ENCODE measurements around the gene LMF1. TPM values are rescaled to one million over a fixed set of nuclear protein-coding genes. Genes with fewer than 3 reads are reported as not detected.
"Not testable (repeated sequence)": the region's sequence is repeated elsewhere in the genome, so short reads cannot be mapped to it uniquely, and the experiment has no call there.

LMF1 gene
- polyA plus RNA-seq, 1 donor (not counting 4 experiments of a cell fraction or from before 2014, with no cell fraction given) = 3.1 TPM

DNA sequence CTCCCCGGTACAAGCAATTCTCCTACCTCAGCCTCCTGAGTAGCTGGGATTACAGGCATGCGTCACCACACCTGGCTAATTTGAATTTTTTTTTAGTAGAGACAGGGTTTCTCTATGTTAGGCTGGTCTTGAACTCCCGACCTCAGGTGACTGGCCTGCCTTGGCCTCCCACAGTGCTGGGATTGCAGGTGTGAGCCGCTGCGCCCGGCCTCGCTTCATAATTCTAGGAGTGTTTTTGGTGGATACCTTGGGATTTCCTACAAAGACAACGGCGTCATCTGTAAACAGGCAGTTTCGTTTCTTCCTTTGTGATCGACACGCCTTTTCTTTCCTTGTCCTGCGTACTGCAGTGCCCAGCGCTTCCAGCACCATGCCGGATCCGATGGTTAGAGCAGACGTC is 109.3 kb downstream of the LMF1 start:
- H3K4me2 ChIP-seq (ENCODE audit: control insufficient read depth, extremely low read depth, insufficient read depth, low read depth, low read length) = no peak overlapping the region
- no peak overlapping the region for H2AFZ ChIP-seq (ENCODE audit: control insufficient read depth, low read length)
- dilution Hi-C loops (cut with MboI; ENCODE audit: extremely low pct_ligation_motif_present, low sequenced_read_pairs) = no loop called here
- H3K9ac ChIP-seq (ENCODE audit: control insufficient read depth, extremely low read depth, insufficient read depth, low read length) = no peak overlapping the region
- no peaks in the 10 kb centered on the region for H4K20me1 ChIP-seq (ENCODE audit: control insufficient read depth, extremely low read depth, insufficient read depth, low read length)
- TF ChIP-seq EZH2 (IDR thresholded peaks at IDR 0.05; ENCODE audit: low read length) = no peak
- TF ChIP-seq, protein P1, sequence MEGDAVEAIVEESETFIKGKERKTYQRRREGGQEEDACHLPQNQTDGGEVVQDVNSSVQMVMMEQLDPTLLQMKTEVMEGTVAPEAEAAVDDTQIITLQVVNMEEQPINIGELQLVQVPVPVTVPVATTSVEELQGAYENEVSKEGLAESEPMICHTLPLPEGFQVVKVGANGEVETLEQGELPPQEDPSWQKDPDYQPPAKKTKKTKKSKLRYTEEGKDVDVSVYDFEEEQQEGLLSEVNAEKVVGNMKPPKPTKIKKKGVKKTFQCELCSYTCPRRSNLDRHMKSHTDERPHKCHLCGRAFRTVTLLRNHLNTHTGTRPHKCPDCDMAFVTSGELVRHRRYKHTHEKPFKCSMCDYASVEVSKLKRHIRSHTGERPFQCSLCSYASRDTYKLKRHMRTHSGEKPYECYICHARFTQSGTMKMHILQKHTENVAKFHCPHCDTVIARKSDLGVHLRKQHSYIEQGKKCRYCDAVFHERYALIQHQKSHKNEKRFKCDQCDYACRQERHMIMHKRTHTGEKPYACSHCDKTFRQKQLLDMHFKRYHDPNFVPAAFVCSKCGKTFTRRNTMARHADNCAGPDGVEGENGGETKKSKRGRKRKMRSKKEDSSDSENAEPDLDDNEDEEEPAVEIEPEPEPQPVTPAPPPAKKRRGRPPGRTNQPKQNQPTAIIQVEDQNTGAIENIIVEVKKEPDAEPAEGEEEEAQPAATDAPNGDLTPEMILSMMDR (optimal IDR thresholded peaks at IDR 0.05 in 1 of 3, IDR thresholded peaks at IDR 0.05 in 1 of 3, conservative IDR thresholded peaks at IDR 0.05 in 1 of 3; ENCODE audit: extremely low read depth in 1 of 3, insufficient read depth in 2 of 3, low read length in 3 of 3) = no peak
- H3K4me3 ChIP-seq (ENCODE audit: control insufficient read depth in 2 of 3, extremely low read depth in 1 of 3, insufficient read depth in 2 of 3, low read depth in 1 of 3, low read length in 3 of 3) = no peak overlapping the region
- H3K79me2 ChIP-seq (ENCODE audit: control insufficient read depth, insufficient read depth, low read length) = no peaks in the 10 kb centered on the region
- no peaks in the 10 kb centered on the region for H3K9me3 ChIP-seq (ENCODE audit: control insufficient read depth, low read depth, low read length)
- H3K4me1 ChIP-seq (ENCODE audit: control insufficient read depth, extremely low read depth, insufficient read depth, low read length) = no peaks in the 10 kb centered on the region
- FAIRE-seq = no peak
- H3K9me1 ChIP-seq (ENCODE audit: control insufficient read depth, extremely low read depth, insufficient read depth, low read length) = no peaks in the 10 kb centered on the region
- DNase-seq (ENCODE audit: low read depth, low spot score) = no peak
- H3K27ac ChIP-seq (ENCODE audit: control insufficient read depth, insufficient read depth, low read length) = no peak overlapping the region
- H3K36me3 ChIP-seq (ENCODE audit: control insufficient read depth in 2 of 2, extremely low read depth in 1 of 2, insufficient read depth in 2 of 2, low read length in 2 of 2) = no peaks in the 10 kb centered on the region
- H3K27me3 ChIP-seq (ENCODE audit: control insufficient read depth, extremely low read depth, insufficient read depth, low read length) = no peaks in the 10 kb centered on the region

DNA sequence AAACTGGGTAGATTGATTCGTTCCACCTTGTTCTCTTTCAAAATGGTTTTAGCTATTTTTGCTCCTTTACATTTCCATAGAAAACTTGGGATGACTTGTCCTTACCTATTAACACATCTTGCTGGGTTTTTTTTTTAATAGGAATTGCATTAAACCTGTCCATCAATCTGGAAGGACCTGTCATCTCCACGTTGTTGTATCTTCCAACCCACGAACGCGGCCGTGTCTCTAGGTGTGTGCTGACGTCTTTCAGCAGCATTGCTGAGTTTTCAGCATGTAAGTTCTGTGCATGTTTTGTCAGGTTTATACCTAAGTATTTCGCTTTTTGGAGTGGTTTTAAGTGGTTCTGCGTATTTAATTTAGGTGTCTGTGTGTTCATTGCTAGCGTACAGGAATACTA is 109.9 kb downstream of the LMF1 start:
- no peaks in the 10 kb centered on the region for H3K27me3 ChIP-seq (ENCODE audit: control insufficient read depth, extremely low read depth, insufficient read depth, low read length)
- DNase-seq (ENCODE audit: low read depth, low spot score) (no peak), FAIRE-seq (no peak)
- H3K9me1 ChIP-seq (ENCODE audit: control insufficient read depth, extremely low read depth, insufficient read depth, low read length) = no peaks in the 10 kb centered on the region
- H3K9me3 ChIP-seq (ENCODE audit: control insufficient read depth, low read depth, low read length) = no peaks in the 10 kb centered on the region
- no peak overlapping the region for H3K4me2 ChIP-seq (ENCODE audit: control insufficient read depth, extremely low read depth, insufficient read depth, low read depth, low read length)
- H3K4me1 ChIP-seq (ENCODE audit: control insufficient read depth, extremely low read depth, insufficient read depth, low read length) = no peaks in the 10 kb centered on the region
- H3K9ac ChIP-seq (ENCODE audit: control insufficient read depth, extremely low read depth, insufficient read depth, low read length) = no peak overlapping the region
- dilution Hi-C loops (cut with MboI; ENCODE audit: extremely low pct_ligation_motif_present, low sequenced_read_pairs) = no loop called here
- H2AFZ ChIP-seq (ENCODE audit: control insufficient read depth, low read length) = no peak overlapping the region
- H3K36me3 ChIP-seq (ENCODE audit: control insufficient read depth in 2 of 2, extremely low read depth in 1 of 2, insufficient read depth in 2 of 2, low read length in 2 of 2) = no peaks in the 10 kb centered on the region
- H3K27ac ChIP-seq (ENCODE audit: control insufficient read depth, insufficient read depth, low read length) = no peak overlapping the region
- H3K79me2 ChIP-seq (ENCODE audit: control insufficient read depth, insufficient read depth, low read length) = no peaks in the 10 kb centered on the region
- no peaks in the 10 kb centered on the region for H4K20me1 ChIP-seq (ENCODE audit: control insufficient read depth, extremely low read depth, insufficient read depth, low read length)
- no peak overlapping the region for H3K4me3 ChIP-seq (ENCODE audit: control insufficient read depth in 2 of 3, extremely low read depth in 1 of 3, insufficient read depth in 2 of 3, low read depth in 1 of 3, low read length in 3 of 3)
- TF ChIP-seq, protein P1 (optimal IDR thresholded peaks at IDR 0.05 in 1 of 3, IDR thresholded peaks at IDR 0.05 in 1 of 3, conservative IDR thresholded peaks at IDR 0.05 in 1 of 3; ENCODE audit: extremely low read depth in 1 of 3, insufficient read depth in 2 of 3, low read length in 3 of 3) = no peak
- TF ChIP-seq EZH2 (IDR thresholded peaks at IDR 0.05; ENCODE audit: low read length) = no peak

DNA sequence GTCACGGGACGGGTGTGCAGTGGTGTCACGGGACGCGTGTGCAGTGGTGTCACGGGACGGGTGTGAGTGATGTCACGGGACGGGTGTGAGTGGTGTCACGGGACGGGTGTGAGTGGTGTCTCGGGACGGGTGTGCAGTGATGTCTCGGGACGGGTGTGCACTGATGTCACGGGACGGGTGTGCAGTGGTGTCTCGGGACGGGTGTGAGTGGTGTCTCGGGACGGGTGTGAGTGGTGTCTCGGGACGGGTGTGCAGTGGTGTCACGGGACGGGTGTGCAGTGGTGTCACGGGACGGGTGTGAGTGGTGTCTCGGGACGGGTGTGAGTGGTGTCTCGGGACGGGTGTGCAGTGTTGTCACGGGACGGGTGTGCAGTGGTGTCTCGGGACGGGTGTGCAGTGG is 111.8 kb downstream of the LMF1 start:
- H3K4me2 ChIP-seq (ENCODE audit: control insufficient read depth, extremely low read depth, insufficient read depth, low read depth, low read length); H3K9ac ChIP-seq (ENCODE audit: control insufficient read depth, extremely low read depth, insufficient read depth, low read length); H3K9me1 ChIP-seq (ENCODE audit: control insufficient read depth, extremely low read depth, insufficient read depth, low read length); H3K36me3 ChIP-seq (ENCODE audit: control insufficient read depth in 2 of 2, extremely low read depth in 1 of 2, insufficient read depth in 2 of 2, low read length in 2 of 2); H3K27me3 ChIP-seq (ENCODE audit: control insufficient read depth, extremely low read depth, insufficient read depth, low read length); DNase-seq (ENCODE audit: low read depth, low spot score); H3K4me3 ChIP-seq (ENCODE audit: control insufficient read depth in 2 of 3, extremely low read depth in 1 of 3, insufficient read depth in 2 of 3, low read depth in 1 of 3, low read length in 3 of 3); H2AFZ ChIP-seq (ENCODE audit: control insufficient read depth, low read length); H3K4me1 ChIP-seq (ENCODE audit: control insufficient read depth, extremely low read depth, insufficient read depth, low read length); H3K27ac ChIP-seq (ENCODE audit: control insufficient read depth, insufficient read depth, low read length); dilution Hi-C loops (cut with MboI; ENCODE audit: extremely low pct_ligation_motif_present, low sequenced_read_pairs); H3K9me3 ChIP-seq (ENCODE audit: control insufficient read depth, low read depth, low read length); H3K79me2 ChIP-seq (ENCODE audit: control insufficient read depth, insufficient read depth, low read length); FAIRE-seq; H4K20me1 ChIP-seq (ENCODE audit: control insufficient read depth, extremely low read depth, insufficient read depth, low read length): not testable (repeated sequence)

DNA sequence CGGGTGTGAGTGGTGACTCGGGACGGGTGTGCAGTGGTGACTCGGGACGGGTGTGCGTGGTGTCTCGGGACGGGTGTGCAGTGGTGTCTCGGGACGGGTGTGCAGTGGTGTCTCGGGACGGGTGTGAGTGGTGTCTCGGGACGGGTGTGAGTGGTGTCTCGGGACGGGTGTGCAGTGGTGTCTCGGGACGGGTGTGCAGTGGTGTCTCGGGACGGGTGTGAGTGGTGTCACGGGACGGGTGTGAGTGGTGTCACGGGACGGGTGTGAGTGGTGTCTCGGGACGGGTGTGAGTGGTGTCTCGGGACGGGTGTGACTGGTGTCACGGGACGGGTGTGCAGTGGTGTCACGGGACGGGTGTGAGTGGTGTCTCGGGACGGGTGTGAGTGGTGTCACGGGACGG is 112.3 kb downstream of the LMF1 start:
- H3K4me3 ChIP-seq (ENCODE audit: control insufficient read depth in 2 of 3, extremely low read depth in 1 of 3, insufficient read depth in 2 of 3, low read depth in 1 of 3, low read length in 3 of 3); H3K4me1 ChIP-seq (ENCODE audit: control insufficient read depth, extremely low read depth, insufficient read depth, low read length); H2AFZ ChIP-seq (ENCODE audit: control insufficient read depth, low read length); H3K4me2 ChIP-seq (ENCODE audit: control insufficient read depth, extremely low read depth, insufficient read depth, low read depth, low read length); H3K9ac ChIP-seq (ENCODE audit: control insufficient read depth, extremely low read depth, insufficient read depth, low read length); H3K27ac ChIP-seq (ENCODE audit: control insufficient read depth, insufficient read depth, low read length); dilution Hi-C loops (cut with MboI; ENCODE audit: extremely low pct_ligation_motif_present, low sequenced_read_pairs); H3K9me1 ChIP-seq (ENCODE audit: control insufficient read depth, extremely low read depth, insufficient read depth, low read length); H3K36me3 ChIP-seq (ENCODE audit: control insufficient read depth in 2 of 2, extremely low read depth in 1 of 2, insufficient read depth in 2 of 2, low read length in 2 of 2); DNase-seq (ENCODE audit: low read depth, low spot score); H3K27me3 ChIP-seq (ENCODE audit: control insufficient read depth, extremely low read depth, insufficient read depth, low read length); FAIRE-seq; H3K79me2 ChIP-seq (ENCODE audit: control insufficient read depth, insufficient read depth, low read length); H3K9me3 ChIP-seq (ENCODE audit: control insufficient read depth, low read depth, low read length); H4K20me1 ChIP-seq (ENCODE audit: control insufficient read depth, extremely low read depth, insufficient read depth, low read length): not testable (repeated sequence)

Measured in keratinocyte (primary cell).